Stomach smooth muscle (tissue), 2 donors: ENCODE data around the gene ETF1.

Source experiments
- H3K27ac ChIP-seq: one replicate; pipeline ENCODE4 v1.7.0; 2013; ENCODE audit warnings: mild to moderate bottlenecking, low read length, inconsistent platforms
- H3K27me3 ChIP-seq, 2 donors: one replicate each; pipeline ENCODE4 v1.7.0; 2013; ENCODE audit warnings: low read length in 2 of 2; ENCODE audit not compliant: insufficient read depth in 2 of 2, control insufficient read depth in 1 of 2
- H3K36me3 ChIP-seq, 2 donors: one replicate each; pipeline ENCODE4 v1.7.0; 2013; ENCODE audit warnings: low read length in 2 of 2; ENCODE audit not compliant: control insufficient read depth in 2 of 2, insufficient read depth in 2 of 2
- H3K4me1 ChIP-seq: one replicate; pipeline ENCODE4 v1.7.0; 2013; ENCODE audit warnings: low read length; ENCODE audit not compliant: control insufficient read depth, insufficient read depth
- H3K4me3 ChIP-seq, 2 donors: one replicate each; pipeline ENCODE4 v1.7.0; 2013; ENCODE audit warnings: low read length in 2 of 2
- H3K9ac ChIP-seq, 2 donors: one replicate each; pipeline ENCODE4 v1.7.0; 2013; ENCODE audit warnings: low read length in 2 of 2, mild to moderate bottlenecking in 1 of 2
- H3K9me3 ChIP-seq, 2 donors: one replicate each; pipeline ENCODE4 v1.7.0; 2013; ENCODE audit warnings: low read length in 2 of 2; ENCODE audit not compliant: control insufficient read depth in 2 of 2
- donor health status: healthy.
- donor health status: Pancreatic carcinoma.

ETF1 gene

GRCh38 chr5:138542180-138542955, 668 bp downstream of the ETF1 start:
- peaks cover 0 to 3% of the 10 kb centered on the region in 2 donors for H3K36me3 ChIP-seq
- H3K27ac ChIP-seq, result peak overlapping the region; percentile 99
- H3K4me3 ChIP-seq, result peak overlapping the region; percentile 62 to 99
- peak overlapping the region; percentile 98 to 99 for H3K9ac ChIP-seq
- H3K27me3 ChIP-seq, result no peaks in the 10 kb centered on the region
- no peaks in the 10 kb centered on the region for H3K9me3 ChIP-seq
- H3K4me1 ChIP-seq, result peaks cover 37% of the 10 kb centered on the region

- Histone ChIP-seq H3K9me3 (no peaks in the 10 kb centered on the region), H3K27ac (peak overlapping the region; percentile 99), H3K36me3 (peaks cover 0 to 3% of the 10 kb centered on the region in 2 donors), H3K4me1 (peaks cover 30% of the 10 kb centered on the region), H3K4me3 (peak overlapping the region; percentile 62 to 99), H3K27me3 (no peaks in the 10 kb centered on the region), H3K9ac (peak overlapping the region; percentile 98 to 99)
These were observed 1.4 kb downstream of the ETF1 start for GRCh38 chr5:138541511-138542179.

- Histone ChIP-seq H3K4me1 (peaks cover 15% of the 10 kb centered on the region), H3K27me3 (no peaks in the 10 kb centered on the region), H3K36me3 (peaks cover 0 to 3% of the 10 kb centered on the region in 2 donors), H3K27ac (no peak overlapping the region), H3K9me3 (no peaks in the 10 kb centered on the region), H3K9ac (no peak overlapping the region), H3K4me3 (no peak overlapping the region)
These were observed 3.2 kb downstream of the ETF1 start for GRCh38 chr5:138539791-138540190.

GRCh38 chr5:138538943-138539627, 4.0 kb downstream of the ETF1 start:
- no peak overlapping the region for H3K9ac ChIP-seq
- no peaks in the 10 kb centered on the region for H3K27me3 ChIP-seq
- H3K36me3 ChIP-seq, result peaks cover 0 to 3% of the 10 kb centered on the region in 2 donors
- H3K4me1 ChIP-seq, result peaks cover 9% of the 10 kb centered on the region
- H3K27ac ChIP-seq, result no peak overlapping the region
- H3K9me3 ChIP-seq, result no peaks in the 10 kb centered on the region
- no peak overlapping the region for H3K4me3 ChIP-seq

- Histone ChIP-seq H3K27ac (no peak overlapping the region), H3K27me3 (no peaks in the 10 kb centered on the region), H3K36me3 (peaks cover 0 to 3% of the 10 kb centered on the region in 2 donors), H3K4me3 (no peak overlapping the region), H3K9ac (no peak overlapping the region), H3K4me1 (peaks cover 6% of the 10 kb centered on the region), H3K9me3 (no peaks in the 10 kb centered on the region)
These were observed 6.2 kb downstream of the ETF1 start for GRCh38 chr5:138536665-138537315.

- H3K4me1 ChIP-seq, result peaks cover under 1% of the 10 kb centered on the region
- H3K27ac ChIP-seq, result no peak overlapping the region
- no peaks in the 10 kb centered on the region for H3K9me3 ChIP-seq
- H3K9ac ChIP-seq, result no peak overlapping the region
- H3K27me3 ChIP-seq, result no peaks in the 10 kb centered on the region
- peaks cover 0 to 3% of the 10 kb centered on the region in 2 donors for H3K36me3 ChIP-seq
- H3K4me3 ChIP-seq, result no peak overlapping the region
These were observed 6.8 kb downstream of the ETF1 start for GRCh38 chr5:138536215-138536614.

- Histone ChIP-seq H3K9me3 (no peaks in the 10 kb centered on the region), H3K27ac (no peak overlapping the region), H3K4me1 (no peaks in the 10 kb centered on the region), H3K4me3 (no peak overlapping the region), H3K36me3 (peaks cover 0 to 3% of the 10 kb centered on the region in 2 donors), H3K9ac (no peak overlapping the region), H3K27me3 (no peaks in the 10 kb centered on the region)
These were observed 8.8 kb downstream of the ETF1 start for GRCh38 chr5:138533973-138534941.

- Histone ChIP-seq H3K36me3 (peaks cover 0 to 4% of the 10 kb centered on the region in 2 donors), H3K9ac (no peak overlapping the region), H3K4me3 (no peak overlapping the region), H3K27me3 (no peaks in the 10 kb centered on the region), H3K9me3 (no peaks in the 10 kb centered on the region), H3K4me1 (no peaks in the 10 kb centered on the region), H3K27ac (no peak overlapping the region)
These were observed 13.2 kb downstream of the ETF1 start for GRCh38 chr5:138529812-138530211.

GRCh38 chr5:138528744-138529469, 14.1 kb downstream of the ETF1 start:
- Histone ChIP-seq H3K36me3 (peaks cover 0 to 4% of the 10 kb centered on the region in 2 donors), H3K9ac (no peak overlapping the region), H3K4me3 (no peak overlapping the region), H3K27me3 (no peaks in the 10 kb centered on the region), H3K4me1 (no peaks in the 10 kb centered on the region), H3K9me3 (no peaks in the 10 kb centered on the region), H3K27ac (no peak overlapping the region)
